Sigmoid colon (tissue), 7 donors: Measurements from ENCODE around the gene CXCL8. TPM values are rescaled to one million over a fixed set of nuclear protein-coding genes. Genes with fewer than 3 reads are reported as not detected.
A peak's percentile ranks its signal among the peaks of the same experiment; 100 is the strongest.

ENCODE experiments used
- DNase-seq: peaks from one replicate; pipeline ENCODE4 v3.0.0-alpha.2; 2019
- H3K27ac ChIP-seq, 4 donors: fragments of 200-600 bp; sonication (generic); one replicate each; pipeline ENCODE4 v1.5.1; 2016 to 2019; ENCODE audit warnings: mild to moderate bottlenecking in 1 of 4
- H3K27me3 ChIP-seq, 3 donors: fragments of 200-600 bp; sonication (generic); one replicate each; pipeline ENCODE4 v1.5.1; 2019; ENCODE audit warnings: mild to moderate bottlenecking in 1 of 3
- H3K36me3 ChIP-seq, 4 donors: fragments of 200-600 bp; sonication (generic); one replicate each; pipeline ENCODE4 v1.5.1; 2016 to 2019
- H3K4me1 ChIP-seq, 4 donors: fragments of 200-600 bp; sonication (generic); one replicate each; pipeline ENCODE4 v1.5.1; 2017 to 2019
- H3K4me3 ChIP-seq, 4 donors: fragments of 200-600 bp; sonication (generic); one replicate each; pipeline ENCODE4 v1.5.1; 2017 to 2019; ENCODE audit warnings: mild to moderate bottlenecking in 2 of 4, moderate library complexity in 1 of 4
- H3K9me3 ChIP-seq, 4 donors: fragments of 200-600 bp in 3 of 4; sonication (generic) in 3 of 4; one replicate each; pipeline versions ENCODE4 v1.5.1 to v1.6.1; 2013 to 2019
- EP300 ChIP-seq, 4 donors: sonication (generic); formaldehyde crosslinking; IDR thresholded peaks; one replicate each; pipeline ENCODE4 v1.6.1; 2017; ENCODE audit warnings: antibody characterized with exemption in 4 of 4
- POLR2A ChIP-seq, 2 donors: fragments of 450-650 bp; IDR thresholded peaks; one replicate each; pipeline ENCODE4 v1.6.1; 2016; ENCODE audit warnings: antibody characterized with exemption in 2 of 2, mild to moderate bottlenecking in 2 of 2, moderate library complexity in 2 of 2
- POLR2AphosphoS5 ChIP-seq, 4 donors: sonication (generic); formaldehyde crosslinking; IDR thresholded peaks; one replicate each; pipeline ENCODE4 v1.6.1; 2017; ENCODE audit warnings: antibody characterized with exemption in 4 of 4
- WGBS, 2 donors: extraction: QIAGEN DNeasy Blood & Tissue Kit; methylation state at CpG; one replicate each; pipeline ENCODE4 v1.1.7; 2013; 5-methylcytosine and 5-hydroxymethylcytosine counted together
- intact Hi-C: fragments of 100-400 bp; cut with DNase I; formaldehyde crosslinking; loops from one replicate; pipeline ENCODE4 v1.15.1; 2023
- polyA plus RNA-seq, 3 donors: library from polyadenylated mRNA; stranded (reverse); fragments of 200-250 nt; gene quantifications; one replicate each; pipeline ENCODE4 v1.2.3, GENCODE V29; 2013
- total RNA-seq, 4 donors: library from RNA; depleted of rRNA; stranded (reverse); fragments of >200 nt; gene quantifications; one replicate each; pipeline ENCODE4 v1.1.0, GENCODE V29; 2016
- TF ChIP-seq, protein P1 (sequence below), 4 experiments: fragments of 450-650 bp in 3 of 4; fragments of 200-600 bp in 1 of 4; IDR thresholded peaks; one replicate each; pipeline ENCODE4 v1.5.1; 2016 to 2019; ENCODE audit warnings: antibody characterized with exemption in 4 of 4, mild to moderate bottlenecking in 3 of 4, moderate library complexity in 2 of 4
- donor health status: healthy with polysubstance abuse.
- donor health status: Bipolar disorder and iron deficiency.
- donor health status: healthy.

The CXCL8 gene
- total and polyA plus RNA-seq, 7 donors, result 0.36 to 109 (median 8.0) TPM; not detected in 1

DNA sequence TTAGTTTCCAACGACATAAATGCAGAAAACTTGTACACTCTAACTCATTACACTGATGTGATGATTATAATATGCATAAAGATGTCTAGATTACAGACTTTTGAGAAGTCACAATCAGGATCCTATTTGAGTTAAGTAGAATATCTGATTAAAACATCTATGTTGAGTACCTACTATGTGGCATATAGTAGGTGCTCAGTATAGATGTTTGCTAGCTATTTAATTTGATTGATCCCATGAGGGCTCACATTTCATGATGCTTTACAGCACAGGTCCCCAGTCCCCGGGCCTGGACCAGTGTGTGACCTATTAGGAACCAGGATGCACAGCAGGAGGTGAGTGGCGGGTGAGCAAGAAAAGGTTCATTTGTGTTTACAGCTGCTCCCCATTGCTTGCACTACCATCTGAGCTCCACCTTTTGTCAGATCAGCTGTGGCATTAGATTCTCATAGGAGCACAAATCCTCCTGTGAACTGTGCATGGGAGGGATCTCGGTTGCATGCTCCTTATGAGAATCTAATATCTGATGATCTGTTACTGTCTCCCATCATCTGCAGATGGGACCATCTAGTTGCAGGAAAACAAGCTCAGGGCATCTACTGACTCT is 33.0 kb upstream of the CXCL8 start:
- Histone ChIP-seq H3K4me3 (no peak overlapping the region), H3K27me3 (no peaks in the 10 kb centered on the region), H3K36me3 (no peaks in the 10 kb centered on the region), H3K9me3 (no peaks in the 10 kb centered on the region), H3K4me1 (peaks cover 0 to 34% (median 28%) of the 10 kb centered on the region in 4 donors), H3K27ac (peak overlapping the region in 3 of 4 donors; percentile 52 to 64 (median 62))
- TF ChIP-seq POLR2A (IDR thresholded peaks at IDR 0.05) (no peak), EP300 (IDR thresholded peaks at IDR 0.05) (no peak), POLR2AphosphoS5 (IDR thresholded peaks at IDR 0.05) (no peak)
- intact Hi-C loops, result no loop called here
- DNase-seq, result no peak
- WGBS, 2 donors, result 67 to 84% methylated on average over 4 of the region's 4 CpGs

GRCh38 chr4:73707918-73708577 is 32.3 kb upstream of the CXCL8 start:
- no peaks in the 10 kb centered on the region for H3K27me3 ChIP-seq

GRCh38 chr4:73709451-73710033 is 30.8 kb upstream of the CXCL8 start:
- 63 to 75% methylated on average over 2 of the region's 2 CpGs for WGBS, 2 donors
- Histone ChIP-seq H3K36me3 (no peaks in the 10 kb centered on the region), H3K27ac (no peak overlapping the region), H3K27me3 (no peaks in the 10 kb centered on the region), H3K4me3 (no peak overlapping the region), H3K9me3 (no peaks in the 10 kb centered on the region), H3K4me1 (peaks cover 0 to 26% (median 22%) of the 10 kb centered on the region in 4 donors)
- intact Hi-C loops, result no loop called here
- DNase-seq, result no peak
- TF ChIP-seq EP300 (IDR thresholded peaks at IDR 0.05) (no peak), POLR2A (IDR thresholded peaks at IDR 0.05) (no peak), POLR2AphosphoS5 (IDR thresholded peaks at IDR 0.05) (no peak)
- TF ChIP-seq, protein P1, sequence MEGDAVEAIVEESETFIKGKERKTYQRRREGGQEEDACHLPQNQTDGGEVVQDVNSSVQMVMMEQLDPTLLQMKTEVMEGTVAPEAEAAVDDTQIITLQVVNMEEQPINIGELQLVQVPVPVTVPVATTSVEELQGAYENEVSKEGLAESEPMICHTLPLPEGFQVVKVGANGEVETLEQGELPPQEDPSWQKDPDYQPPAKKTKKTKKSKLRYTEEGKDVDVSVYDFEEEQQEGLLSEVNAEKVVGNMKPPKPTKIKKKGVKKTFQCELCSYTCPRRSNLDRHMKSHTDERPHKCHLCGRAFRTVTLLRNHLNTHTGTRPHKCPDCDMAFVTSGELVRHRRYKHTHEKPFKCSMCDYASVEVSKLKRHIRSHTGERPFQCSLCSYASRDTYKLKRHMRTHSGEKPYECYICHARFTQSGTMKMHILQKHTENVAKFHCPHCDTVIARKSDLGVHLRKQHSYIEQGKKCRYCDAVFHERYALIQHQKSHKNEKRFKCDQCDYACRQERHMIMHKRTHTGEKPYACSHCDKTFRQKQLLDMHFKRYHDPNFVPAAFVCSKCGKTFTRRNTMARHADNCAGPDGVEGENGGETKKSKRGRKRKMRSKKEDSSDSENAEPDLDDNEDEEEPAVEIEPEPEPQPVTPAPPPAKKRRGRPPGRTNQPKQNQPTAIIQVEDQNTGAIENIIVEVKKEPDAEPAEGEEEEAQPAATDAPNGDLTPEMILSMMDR (IDR thresholded peaks at IDR 0.05), result no peak

More at GRCh38 chr4:73707918-73708577, 32.3 kb upstream of the CXCL8 start:
- intact Hi-C loops, result no loop called here
- Histone ChIP-seq H3K4me3 (peak overlapping the region in 1 of 4 donors; percentile 8), H3K27ac (peak overlapping the region in 3 of 4 donors; percentile 52 to 64 (median 62)), H3K9me3 (no peaks in the 10 kb centered on the region), H3K36me3 (no peaks in the 10 kb centered on the region), H3K4me1 (peaks cover 0 to 34% (median 28%) of the 10 kb centered on the region in 4 donors)
- peak; percentile 73 for DNase-seq
- 9 to 26% methylated on average over 7 of the region's 7 CpGs for WGBS, 2 donors
- TF ChIP-seq POLR2AphosphoS5 (IDR thresholded peaks at IDR 0.05) (peak in 1 of 4 donors; percentile 23), EP300 (IDR thresholded peaks at IDR 0.05) (no peak), POLR2A (IDR thresholded peaks at IDR 0.05) (no peak)

DNA sequence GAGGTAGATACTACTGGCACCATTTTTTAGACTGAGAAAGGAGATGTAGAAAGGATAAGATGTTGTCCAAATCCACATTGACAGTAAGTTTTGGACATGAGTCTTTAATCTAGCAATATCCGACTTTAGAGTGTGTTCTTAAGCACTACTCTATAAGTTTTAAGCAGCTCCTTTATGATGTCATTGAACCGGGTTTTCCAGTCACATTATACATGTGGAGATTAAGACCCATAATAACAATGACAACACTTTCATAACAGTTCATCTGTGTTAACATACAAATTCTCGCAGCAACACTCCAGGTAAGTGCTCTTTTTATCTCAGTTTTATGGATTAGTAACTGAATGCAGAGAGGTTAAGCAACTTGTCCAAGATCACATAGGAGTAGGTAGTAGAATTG is 30.3 kb upstream of the CXCL8 start:
- Histone ChIP-seq H3K27me3 (no peaks in the 10 kb centered on the region), H3K27ac (no peak overlapping the region)
- intact Hi-C loops, result no loop called here

GRCh38 chr4:73711989-73712388 is 28.4 kb upstream of the CXCL8 start:
- Histone ChIP-seq H3K9me3 (no peaks in the 10 kb centered on the region), H3K4me3 (no peak overlapping the region), H3K36me3 (no peaks in the 10 kb centered on the region), H3K27ac (no peak overlapping the region), H3K27me3 (no peaks in the 10 kb centered on the region), H3K4me1 (peaks cover 0 to 17% (median 13%) of the 10 kb centered on the region in 4 donors)
- intact Hi-C loops, result no loop called here
- TF ChIP-seq, protein P1 (IDR thresholded peaks at IDR 0.05), result no peak
- TF ChIP-seq POLR2A (IDR thresholded peaks at IDR 0.05) (no peak), EP300 (IDR thresholded peaks at IDR 0.05) (no peak), POLR2AphosphoS5 (IDR thresholded peaks at IDR 0.05) (no peak)
- WGBS, 2 donors, result 80 to 82% methylated on average over 2 of the region's 2 CpGs
- DNase-seq, result no peak

More for the DNA sequence above, 30.3 kb upstream of the CXCL8 start:
- TF ChIP-seq EP300 (IDR thresholded peaks at IDR 0.05) (no peak), POLR2AphosphoS5 (IDR thresholded peaks at IDR 0.05) (no peak), POLR2A (IDR thresholded peaks at IDR 0.05) (no peak)
- TF ChIP-seq, protein P1 (IDR thresholded peaks at IDR 0.05), result no peak
- WGBS, 2 donors, result 92 to 94% methylated on average over 3 of the region's 3 CpGs
- Histone ChIP-seq H3K4me1 (peaks cover 0 to 21% (median 17%) of the 10 kb centered on the region in 4 donors), H3K9me3 (no peaks in the 10 kb centered on the region), H3K36me3 (no peaks in the 10 kb centered on the region), H3K4me3 (no peak overlapping the region)
- DNase-seq, result no peak
